ENCODE measurements around the gene UTF1. TPM values are rescaled to one million over a fixed set of nuclear protein-coding genes. Genes with fewer than 3 reads are reported as not detected.
"Not testable (repeated sequence)": the region's sequence is repeated elsewhere in the genome, so short reads cannot be mapped to it uniquely, and the experiment has no call there.

Gene UTF1
- total RNA-seq, 1 experiment from 2014 or later = not detected

GRCh38 chr10:133265052-133265451 lies 35.0 kb downstream of the UTF1 start:
- DNase-seq (ENCODE audit: low spot score) = not testable (repeated sequence)

DNA sequence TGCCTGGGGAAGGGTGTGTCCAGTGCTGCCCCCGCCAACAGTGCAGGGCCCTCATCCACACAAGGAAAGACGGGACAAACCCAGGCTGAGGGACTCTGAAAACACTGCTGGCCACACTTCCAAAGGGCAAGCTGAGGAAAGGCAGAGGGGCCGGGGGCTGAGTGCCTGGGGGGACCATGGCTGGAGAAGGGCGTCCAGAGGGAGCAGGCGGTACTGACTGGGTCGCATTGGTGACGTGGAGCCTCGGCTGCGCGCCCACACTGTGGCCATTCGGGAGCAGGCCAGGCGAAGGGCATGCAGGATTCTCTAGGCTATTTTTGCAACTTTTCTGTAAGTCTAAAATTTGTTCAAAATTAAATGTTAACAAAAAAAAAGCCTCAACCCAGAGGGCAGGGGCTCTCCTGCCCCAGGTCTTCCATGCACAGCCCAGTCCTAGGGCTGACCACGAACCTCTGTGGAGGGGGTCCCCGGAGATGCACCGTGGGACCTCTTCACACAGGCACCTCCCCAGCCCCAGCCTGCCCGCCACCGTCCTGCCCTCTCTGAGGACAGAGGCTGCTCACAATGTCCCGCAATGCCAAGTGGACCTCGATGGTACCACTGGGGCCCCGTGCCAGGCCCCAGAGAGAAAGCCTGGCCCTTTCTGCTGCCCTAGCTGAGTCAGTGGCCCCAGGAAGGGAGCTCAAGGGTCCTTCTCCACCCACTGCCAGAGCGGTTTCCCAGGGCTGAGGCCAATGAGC lies 36.2 kb downstream of the UTF1 start:
- no peak for DNase-seq (ENCODE audit: low spot score)

DNA sequence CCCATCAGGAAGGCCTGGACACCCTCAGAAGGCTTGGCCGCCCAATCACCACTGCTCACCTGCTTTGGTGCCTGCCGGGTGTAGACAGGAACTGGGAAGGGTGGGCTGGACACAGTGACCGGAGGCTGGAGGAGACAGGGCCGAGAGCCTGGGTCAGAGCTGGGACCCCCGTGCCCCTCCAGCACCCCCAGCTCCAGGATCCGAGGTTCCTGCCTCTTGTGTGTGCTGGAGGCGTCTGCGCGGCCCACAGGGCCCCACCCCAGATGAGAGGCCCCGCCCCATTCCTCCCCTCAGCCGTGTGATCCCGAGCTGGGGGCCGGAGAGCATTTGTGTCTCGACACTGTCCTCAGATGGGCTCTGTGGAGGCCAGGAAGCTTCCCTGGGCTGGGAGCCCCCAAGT lies 37.3 kb downstream of the UTF1 start:
- DNase-seq (ENCODE audit: low spot score) = no peak

DNA sequence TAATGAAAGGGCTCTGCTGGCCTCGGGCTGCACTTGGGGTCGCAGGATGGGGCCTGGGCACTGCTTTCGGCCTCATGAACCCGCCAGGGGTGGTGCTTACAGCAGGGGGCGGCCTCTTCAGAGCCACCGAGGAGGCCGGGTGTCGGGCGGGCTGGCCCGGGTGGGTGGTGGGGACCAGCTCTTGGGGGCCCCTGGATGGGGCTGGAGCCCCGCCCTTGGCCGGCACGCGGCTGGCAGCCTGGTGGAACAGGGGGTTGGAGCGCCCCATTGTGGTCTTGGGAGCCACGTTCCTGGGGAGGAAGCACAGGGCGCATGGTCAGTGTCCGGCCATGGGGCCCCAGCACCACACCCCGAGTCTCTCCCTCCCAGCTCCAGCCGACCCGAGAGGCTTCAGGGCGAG lies 37.8 kb downstream of the UTF1 start:
- no peak for DNase-seq (ENCODE audit: low spot score)

DNA sequence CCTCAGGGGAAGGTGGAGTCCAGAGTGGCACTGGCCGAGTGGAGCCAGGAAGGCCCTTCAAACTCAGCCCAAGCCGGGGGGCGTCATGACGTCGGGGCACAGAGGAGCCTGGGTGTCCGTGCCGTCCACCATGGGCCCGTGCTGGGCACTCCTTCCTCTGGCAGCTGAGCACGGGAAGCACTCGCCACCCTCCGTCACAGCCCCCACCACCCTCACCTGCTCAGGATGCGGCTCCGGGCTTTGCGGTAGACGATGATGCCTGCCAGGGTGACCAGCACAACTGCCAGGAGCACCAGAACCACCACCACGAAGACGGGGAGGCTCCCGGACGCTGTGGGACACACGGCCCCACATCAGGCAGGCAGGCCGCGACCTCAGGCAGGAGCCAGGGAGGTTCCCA lies 38.5 kb downstream of the UTF1 start:
- DNase-seq (ENCODE audit: low spot score) = no peak

GRCh38 chr10:133269367-133269766 lies 39.4 kb downstream of the UTF1 start:
- DNase-seq (ENCODE audit: low spot score) = no peak

- DNase-seq (ENCODE audit: low spot score) = no peak
Observed at GRCh38 chr10:133270204-133270603, 40.2 kb downstream of the UTF1 start.

GRCh38 chr10:133270773-133271297 lies 40.8 kb downstream of the UTF1 start:
- DNase-seq (ENCODE audit: low spot score) = no peak

DNA sequence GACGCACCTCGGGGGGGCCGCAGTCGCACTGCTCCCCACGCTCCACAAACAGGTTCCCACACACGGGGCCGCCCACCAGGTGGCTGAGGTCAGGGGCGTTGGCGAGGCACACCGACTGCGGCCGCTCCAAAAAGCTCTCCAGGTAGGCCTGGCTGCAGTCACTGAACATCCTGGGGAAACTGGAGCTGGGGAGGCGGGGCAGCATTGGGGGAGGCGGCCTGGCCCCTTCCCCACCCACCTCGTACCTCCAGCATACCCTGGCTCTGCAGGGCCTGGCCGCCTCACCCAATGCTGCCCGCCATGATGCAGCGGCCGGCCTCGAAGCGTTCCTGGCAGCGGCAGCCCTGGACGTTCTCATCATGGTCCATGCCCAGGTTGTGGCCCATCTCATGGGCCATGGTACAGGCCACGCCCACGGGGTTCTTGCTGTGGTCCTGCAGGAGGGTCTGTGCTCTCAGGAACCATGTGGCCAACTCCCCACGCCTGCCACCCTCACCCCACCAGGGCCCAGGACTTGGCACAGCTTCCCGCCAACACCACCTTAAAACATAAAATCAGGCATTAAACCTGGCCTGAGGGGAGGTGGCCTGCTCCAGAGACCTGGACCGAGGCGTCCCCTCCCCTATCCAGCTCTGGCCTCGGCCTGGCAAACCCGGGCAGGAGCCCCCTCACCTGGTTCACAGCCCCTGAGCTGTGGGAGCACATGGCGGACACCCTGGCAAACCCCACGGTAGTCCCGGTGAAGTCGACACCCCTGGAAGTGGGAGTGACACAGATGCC lies 41.7 kb downstream of the UTF1 start:
- no peak for DNase-seq (ENCODE audit: low spot score)

DNA sequence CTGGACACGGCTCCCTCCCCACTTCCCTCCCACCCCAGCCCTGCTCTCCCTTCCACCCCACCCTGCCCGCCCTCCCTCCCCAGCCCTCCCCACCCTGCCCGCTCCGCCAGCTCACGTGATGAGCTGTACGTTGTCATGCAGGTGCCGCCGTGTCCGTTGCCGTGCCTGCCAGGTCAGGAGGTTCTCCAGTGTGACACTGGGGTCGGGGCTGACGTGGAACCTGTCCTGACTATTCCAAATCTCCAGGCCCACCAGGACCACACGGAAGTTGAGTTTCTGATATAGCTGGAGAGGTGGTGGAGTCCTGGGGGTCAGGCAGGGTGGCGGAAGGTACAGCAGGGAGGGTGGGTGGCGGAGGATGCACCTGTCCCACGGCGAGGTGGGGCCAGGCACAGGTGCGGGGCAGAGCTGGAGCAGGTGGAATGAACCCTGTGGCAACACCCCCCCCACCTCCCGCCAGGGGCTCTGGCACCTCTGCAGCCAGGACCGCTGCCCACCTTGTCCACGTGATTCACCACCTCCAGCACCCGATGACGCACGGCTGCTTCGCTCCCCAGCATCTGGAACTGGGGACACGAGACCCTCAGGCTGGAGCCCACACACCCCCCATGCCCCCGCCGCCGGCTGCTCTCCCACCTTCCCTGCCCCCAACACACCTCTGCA lies 42.4 kb downstream of the UTF1 start:
- DNase-seq (ENCODE audit: low spot score) = no peak

DNA sequence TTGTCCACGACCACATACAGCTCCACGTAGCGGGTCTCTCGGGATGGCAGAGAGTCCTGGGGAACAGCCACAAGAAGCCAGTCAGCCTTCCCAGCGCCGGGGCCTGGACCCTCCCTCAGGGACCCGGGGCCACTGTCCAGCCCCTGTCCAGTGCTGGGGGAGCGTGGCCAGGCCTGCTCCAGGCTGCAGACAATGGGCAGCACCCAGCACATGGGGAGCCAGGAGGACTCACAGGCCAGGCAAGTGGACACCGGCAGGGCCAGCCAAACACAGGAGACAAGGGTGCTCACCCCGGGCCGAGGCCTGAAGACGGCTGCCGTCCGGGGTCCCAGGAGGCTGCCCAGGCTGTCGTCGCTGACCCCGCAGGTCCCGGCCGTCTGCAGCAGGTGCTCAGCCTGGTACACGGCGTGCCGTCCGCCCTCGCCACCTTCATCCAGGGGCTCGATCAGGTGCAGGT lies 43.0 kb downstream of the UTF1 start:
- DNase-seq (ENCODE audit: low spot score) = no peak

GRCh38 chr10:133273534-133274143 lies 43.6 kb downstream of the UTF1 start:
- no peak for DNase-seq (ENCODE audit: low spot score)

DNA sequence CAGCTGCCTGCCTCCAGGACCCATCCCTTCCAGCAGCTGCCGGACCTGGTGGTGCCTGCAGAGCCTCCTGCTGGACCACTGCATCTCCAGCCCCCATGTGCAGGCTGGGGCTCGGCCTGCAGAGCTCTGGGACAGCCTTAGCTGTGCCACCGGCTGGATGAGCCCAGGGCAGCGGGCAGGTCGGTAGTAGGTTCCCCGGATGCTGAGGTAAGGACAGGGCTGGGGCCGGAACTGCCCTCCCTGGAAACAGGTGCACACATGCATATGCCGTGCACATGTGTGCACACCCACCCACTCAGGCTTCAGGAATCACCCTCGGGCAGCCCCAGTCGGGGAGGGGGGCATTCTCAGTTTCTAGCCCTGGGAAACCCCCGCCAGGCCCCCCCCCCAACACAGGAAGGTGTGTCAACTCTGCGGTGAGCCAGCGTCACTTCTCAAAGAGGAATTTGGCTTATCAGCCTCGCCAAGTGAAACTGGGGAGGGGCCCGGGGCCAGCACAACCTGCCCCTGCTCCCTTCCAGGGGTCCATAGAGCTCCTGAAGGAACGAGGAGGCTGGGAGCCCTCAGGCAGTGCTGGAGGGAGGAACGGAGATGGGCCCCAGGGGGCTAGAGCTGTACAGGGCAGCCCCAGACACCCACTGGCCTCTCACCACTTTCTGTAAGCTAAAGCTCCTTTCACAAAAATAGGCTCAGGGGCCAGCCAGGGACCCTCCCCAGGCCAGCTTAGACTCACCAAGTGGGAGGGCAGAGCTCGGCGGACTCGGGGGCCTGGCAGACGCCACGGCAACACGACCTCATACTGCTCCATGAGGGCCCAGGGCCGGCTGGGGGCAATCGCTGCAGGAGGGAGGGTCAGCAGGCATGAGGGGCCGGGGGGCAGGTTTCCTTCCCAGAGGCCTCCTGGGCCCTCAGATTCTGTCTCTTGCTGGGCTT lies 45.0 kb downstream of the UTF1 start:
- DNase-seq (ENCODE audit: low spot score) = no peak

GRCh38 chr10:133275684-133276092 lies 45.7 kb downstream of the UTF1 start:
- no peak for DNase-seq (ENCODE audit: low spot score)

DNA sequence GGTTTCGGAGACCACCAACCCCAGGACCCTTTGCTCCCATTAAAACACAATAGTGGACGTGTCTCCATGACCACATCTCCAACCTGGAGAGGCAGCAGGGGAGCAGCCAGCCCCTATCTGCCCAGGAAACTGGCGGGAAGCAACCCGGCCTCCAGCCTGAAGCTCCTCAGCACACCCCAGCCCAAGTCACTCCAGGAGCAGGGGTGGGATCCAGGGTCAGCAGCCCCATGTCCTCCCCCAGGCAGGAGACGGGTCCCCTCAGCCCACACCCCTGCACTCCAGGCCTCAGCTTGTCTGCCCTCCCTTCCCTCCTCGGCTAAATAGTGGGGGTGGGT lies 46.0 kb downstream of the UTF1 start:
- DNase-seq (ENCODE audit: low spot score) = no peak

DNA sequence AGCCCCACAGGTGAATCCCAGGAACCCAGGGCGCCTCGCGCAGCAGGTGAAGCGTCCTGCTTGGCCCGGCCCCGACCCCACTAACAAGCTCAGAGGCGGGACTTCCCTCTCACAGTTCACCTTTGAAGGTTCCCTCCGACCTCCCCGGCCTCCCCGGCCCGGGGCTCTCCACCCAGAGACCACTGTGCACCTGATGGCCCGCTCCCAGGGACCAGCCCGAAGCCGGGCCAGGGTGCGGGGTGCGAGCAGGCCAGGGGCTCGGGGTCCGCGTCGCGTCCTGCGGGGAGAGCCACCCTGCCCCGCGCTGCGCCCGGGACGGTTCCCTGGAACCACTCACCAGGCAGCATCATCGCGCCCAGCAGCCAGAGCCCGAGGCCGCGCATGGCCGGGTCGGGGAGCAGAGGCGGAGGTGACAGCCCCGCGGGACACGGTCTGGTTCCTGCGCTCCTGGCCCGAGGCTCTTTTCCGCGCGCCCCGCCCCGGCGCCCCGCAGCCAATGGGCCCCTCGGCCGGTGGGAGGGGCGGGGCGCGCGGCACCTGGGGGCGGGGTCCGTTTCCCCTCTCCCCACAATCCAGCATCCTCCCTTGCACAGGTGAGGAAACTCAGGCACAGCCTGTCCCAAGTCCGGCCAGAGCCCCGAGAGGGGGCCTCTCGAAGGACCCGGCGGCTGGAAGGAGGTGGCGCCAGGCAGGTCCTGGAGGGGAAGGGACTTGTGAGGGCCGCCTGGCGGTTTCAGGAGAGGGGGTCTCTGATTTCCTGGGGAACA lies 46.6 kb downstream of the UTF1 start, which contains the start of gene ADAM8:
ADAM8 (minus strand) TSS at position 434 of the 767 bp plus-strand sequence; CDS start at position 383, 51 bp downstream.
- no peak for DNase-seq (ENCODE audit: low spot score)

DNA sequence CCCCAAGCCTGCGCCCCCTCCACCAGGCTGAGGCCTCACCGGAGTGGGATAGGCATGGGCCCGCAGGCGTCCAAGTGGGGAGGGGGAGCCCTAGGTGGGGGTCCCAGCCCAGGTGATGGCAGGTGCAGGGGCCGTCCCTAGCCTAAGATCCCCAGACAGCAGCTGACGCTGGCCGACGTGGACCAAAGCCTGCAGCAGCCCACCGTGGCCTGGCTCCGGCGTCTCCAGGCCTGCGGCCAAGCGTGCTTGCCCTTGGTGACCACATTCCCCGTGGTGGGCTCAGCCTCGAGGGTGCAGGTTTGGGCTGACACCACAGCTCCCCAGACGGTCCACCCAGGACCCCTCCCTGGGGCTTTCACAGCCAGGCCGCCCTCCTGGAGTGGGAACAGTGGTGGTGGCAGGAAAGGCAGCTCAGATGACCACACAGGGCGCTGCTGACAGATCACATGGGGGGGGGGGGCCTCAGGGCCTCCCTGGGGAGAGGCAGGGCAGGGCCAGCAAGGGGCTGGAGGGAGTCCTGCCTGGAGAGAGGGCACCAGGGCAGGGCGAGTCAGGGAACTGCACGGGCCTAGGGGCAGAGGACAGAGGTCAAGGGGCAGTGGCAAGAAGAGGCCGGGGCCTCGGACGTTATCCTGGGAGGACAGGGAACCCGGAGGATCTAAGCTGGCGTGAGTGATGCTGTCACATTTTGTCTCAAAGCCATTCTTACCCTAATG lies 47.4 kb downstream of the UTF1 start:
- DNase-seq (ENCODE audit: low spot score) = no peak

- DNase-seq (ENCODE audit: low spot score) = no peak
Observed at GRCh38 chr10:133277993-133278576, 48.1 kb downstream of the UTF1 start.

All from A172 (cell line).